HG03342 (cell line): ENCODE results near the gene TEX13B.
"Not testable (repeated sequence)": the region's sequence is repeated elsewhere in the genome, so short reads cannot be mapped to it uniquely, and the experiment has no call there.

Experiments
- ATAC-seq: cut with Tn5 transposase; IDR thresholded peaks from one replicate; pipeline ENCODE4 v1.9.1; 2021; ENCODE audit warnings: mild to moderate bottlenecking, moderate library complexity; ENCODE audit not compliant: unreplicated experiment

The TEX13B gene

GRCh38 chrX:107982356-107982755, at the start of gene TEX13B:
TSS of gene TEX13B (minus strand) at chrX:107982370. CDS start at chrX:107982127, 243 bp downstream.
- no peak for ATAC-seq

- ATAC-seq: peak; percentile 70
These were observed 48.0 kb upstream of the TEX13B start for GRCh38 chrX:108029928-108030711.

GRCh38 chrX:108028854-108029253, 46.7 kb upstream of the TEX13B start:
- no peak for ATAC-seq

GRCh38 chrX:108025954-108026600, 43.9 kb upstream of the TEX13B start:
- ATAC-seq: no peak

GRCh38 chrX:108025376-108025775, 43.2 kb upstream of the TEX13B start:
- ATAC-seq: no peak

- ATAC-seq: no peak
These were observed 40.4 kb upstream of the TEX13B start for GRCh38 chrX:108022491-108023089.

GRCh38 chrX:108020631-108021030, 38.5 kb upstream of the TEX13B start:
- ATAC-seq: peak; percentile 68

GRCh38 chrX:108019382-108019875, 37.3 kb upstream of the TEX13B start:
- no peak for ATAC-seq

GRCh38 chrX:108018656-108019381, 36.6 kb upstream of the TEX13B start:
- ATAC-seq: no peak

- ATAC-seq: peak; percentile 92
These were observed 19.1 kb upstream of the TEX13B start for GRCh38 chrX:108001218-108001814.

- peak; percentile 8 for ATAC-seq
These were observed 18.6 kb upstream of the TEX13B start for GRCh38 chrX:108000751-108001150.

GRCh38 chrX:107996124-107996523, 14.0 kb upstream of the TEX13B start:
- no peak for ATAC-seq

- ATAC-seq: no peak
These were observed 2.9 kb upstream of the TEX13B start for GRCh38 chrX:107985033-107985432.

GRCh38 chrX:107979534-107979933, 2.6 kb downstream of the TEX13B start:
- ATAC-seq: no peak

- no peak for ATAC-seq
These were observed 3.4 kb downstream of the TEX13B start for GRCh38 chrX:107978707-107979307.

- no peak for ATAC-seq
These were observed 4.1 kb downstream of the TEX13B start for GRCh38 chrX:107978071-107978470.

- no peak for ATAC-seq
These were observed 10.5 kb downstream of the TEX13B start for GRCh38 chrX:107971636-107972035.

- ATAC-seq: no peak
These were observed 12.1 kb downstream of the TEX13B start for GRCh38 chrX:107970073-107970472.

GRCh38 chrX:107968623-107969022, 13.5 kb downstream of the TEX13B start:
- ATAC-seq: peak; percentile 49

- ATAC-seq: not testable (repeated sequence)
These were observed 26.8 kb downstream of the TEX13B start for GRCh38 chrX:107955337-107955736.
